ENCODE measurements around the gene OTOP2.

OTOP2 gene

GRCh38 chr17:74920306-74920620 is 3.8 kb upstream of the OTOP2 start:
- ATAC-seq = no peak
- no peak for TF ChIP-seq BACH2 (CRISPR knock-in tag; IDR thresholded peaks at IDR 0.05; ENCODE audit: borderline replicate concordance)

GRCh38 chr17:74920642-74921025 is 3.4 kb upstream of the OTOP2 start:
- TF ChIP-seq ZFP3 (CRISPR knock-in tag; IDR thresholded peaks at IDR 0.05) = no peak
- no peak for TF ChIP-seq ISL1 (CRISPR knock-in tag; IDR thresholded peaks at IDR 0.05)
- no peak for TF ChIP-seq RARB (CRISPR knock-in tag; IDR thresholded peaks at IDR 0.05)
- no peak for TF ChIP-seq ZC3H10 (CRISPR knock-in tag; IDR thresholded peaks at IDR 0.05)
- TF ChIP-seq OSR1 (CRISPR knock-in tag; IDR thresholded peaks at IDR 0.05) = no peak
- no peak for TF ChIP-seq PATZ1 (CRISPR knock-in tag; IDR thresholded peaks at IDR 0.05; ENCODE audit: borderline replicate concordance)
- no peak for TF ChIP-seq GLIS3 (CRISPR knock-in tag; IDR thresholded peaks at IDR 0.05)
- no peak for TF ChIP-seq TOX (CRISPR knock-in tag; IDR thresholded peaks at IDR 0.05; ENCODE audit: borderline replicate concordance)
- no peak for TF ChIP-seq PPARA (CRISPR knock-in tag; IDR thresholded peaks at IDR 0.05; ENCODE audit: borderline replicate concordance)
- no peak for TF ChIP-seq POU6F1 (CRISPR knock-in tag; IDR thresholded peaks at IDR 0.05; ENCODE audit: borderline replicate concordance, low read depth)
- TF ChIP-seq ZNF70 (CRISPR knock-in tag; IDR thresholded peaks at IDR 0.05) = no peak
- TF ChIP-seq TCF4 (CRISPR knock-in tag; IDR thresholded peaks at IDR 0.05; ENCODE audit: borderline replicate concordance) = no peak
- TF ChIP-seq ARNTL (CRISPR knock-in tag; IDR thresholded peaks at IDR 0.05; ENCODE audit: borderline replicate concordance, low read depth) = no peak

GRCh38 chr17:74921026-74921681 is 2.9 kb upstream of the OTOP2 start:
- TF ChIP-seq POU6F1 (CRISPR knock-in tag; IDR thresholded peaks at IDR 0.05; ENCODE audit: borderline replicate concordance, low read depth) (no peak), CSRNP3 (CRISPR knock-in tag; IDR thresholded peaks at IDR 0.05) (no peak), ISL1 (CRISPR knock-in tag; IDR thresholded peaks at IDR 0.05) (no peak), GLIS3 (CRISPR knock-in tag; IDR thresholded peaks at IDR 0.05) (no peak), ZFP30 (CRISPR knock-in tag; IDR thresholded peaks at IDR 0.05) (no peak), ZNF70 (CRISPR knock-in tag; IDR thresholded peaks at IDR 0.05) (no peak), ZC3H10 (CRISPR knock-in tag; IDR thresholded peaks at IDR 0.05) (no peak), SNAI2 (CRISPR knock-in tag; IDR thresholded peaks at IDR 0.05) (no peak), TOX (CRISPR knock-in tag; IDR thresholded peaks at IDR 0.05; ENCODE audit: borderline replicate concordance) (no peak), PATZ1 (CRISPR knock-in tag; IDR thresholded peaks at IDR 0.05; ENCODE audit: borderline replicate concordance) (no peak), PPARA (CRISPR knock-in tag; IDR thresholded peaks at IDR 0.05; ENCODE audit: borderline replicate concordance) (no peak), ZNF565 (CRISPR knock-in tag; conservative IDR thresholded peaks at IDR 0.05; ENCODE audit: low read depth) (no peak), BACH2 (CRISPR knock-in tag; IDR thresholded peaks at IDR 0.05; ENCODE audit: borderline replicate concordance) (no peak), ZFP3 (CRISPR knock-in tag; IDR thresholded peaks at IDR 0.05) (no peak), CSDC2 (CRISPR knock-in tag; IDR thresholded peaks at IDR 0.05) (no peak)
- ATAC-seq = no peak

More at GRCh38 chr17:74920642-74921025, 3.4 kb upstream of the OTOP2 start:
- ATAC-seq = no peak

- ATAC-seq = no peak
- TF ChIP-seq ESRRG (CRISPR knock-in tag; IDR thresholded peaks at IDR 0.05) = no peak
- no peak for TF ChIP-seq ZNF8 (CRISPR knock-in tag; IDR thresholded peaks at IDR 0.05)
- TF ChIP-seq SNAI2 (CRISPR knock-in tag; IDR thresholded peaks at IDR 0.05) = no peak
- no peak for TF ChIP-seq PATZ1 (CRISPR knock-in tag; IDR thresholded peaks at IDR 0.05; ENCODE audit: borderline replicate concordance)
- no peak for TF ChIP-seq PPARA (CRISPR knock-in tag; IDR thresholded peaks at IDR 0.05; ENCODE audit: borderline replicate concordance)
Measured at GRCh38 chr17:74921769-74922168, 2.3 kb upstream of the OTOP2 start.
